HG03175 (cell line): ENCODE measurements around the gene RAB20.
A peak's percentile ranks its signal among the peaks of the same experiment; 100 is the strongest.
"Not testable (repeated sequence)": the region's sequence is repeated elsewhere in the genome, so short reads cannot be mapped to it uniquely, and the experiment has no call there.

Experiments used
- ATAC-seq: cut with Tn5 transposase; IDR thresholded peaks from one replicate; pipeline ENCODE4 v1.9.1; 2021; ENCODE audit warnings: mild to moderate bottlenecking, moderate library complexity; ENCODE audit not compliant: unreplicated experiment

RAB20 gene

DNA sequence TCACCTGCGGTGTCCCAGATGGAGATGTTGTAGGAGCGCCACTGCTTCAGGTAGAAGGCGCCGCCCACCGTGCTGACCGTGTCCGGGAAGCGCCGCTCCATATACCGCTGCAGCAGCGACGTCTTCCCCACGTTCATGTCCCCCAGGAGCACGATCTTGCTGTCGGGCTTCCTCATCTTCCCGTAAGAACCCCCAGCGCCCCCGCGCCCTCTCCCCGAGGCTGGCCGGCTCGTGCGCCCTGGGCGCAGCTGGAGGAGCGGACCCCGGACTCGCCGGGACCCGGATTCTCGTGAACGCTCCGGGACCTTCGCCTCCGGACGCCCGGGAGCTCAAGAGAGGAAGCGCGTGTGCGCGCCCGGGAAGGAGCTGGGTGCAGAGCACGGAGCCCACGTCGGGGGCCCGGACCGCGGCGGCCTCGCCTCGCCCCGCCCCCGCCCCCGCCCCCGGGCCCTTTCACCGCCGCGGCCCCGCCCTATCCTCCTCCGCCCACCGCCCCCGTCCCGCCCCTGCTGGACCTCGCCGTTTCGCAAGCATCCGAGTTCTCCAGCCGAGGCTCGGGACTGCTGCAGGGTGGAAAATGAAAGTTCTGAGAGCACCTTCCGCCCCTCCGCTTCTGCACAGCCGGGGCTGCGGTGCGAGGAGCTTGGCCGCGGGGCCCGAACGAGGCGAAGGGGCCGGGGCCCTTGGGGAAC, at the start of gene RAB20:
RAB20 (minus strand) TSS at position 379 of the 692 bp plus-strand sequence; CDS start at position 176, 203 bp downstream.
- ATAC-seq: peak; percentile 72

DNA sequence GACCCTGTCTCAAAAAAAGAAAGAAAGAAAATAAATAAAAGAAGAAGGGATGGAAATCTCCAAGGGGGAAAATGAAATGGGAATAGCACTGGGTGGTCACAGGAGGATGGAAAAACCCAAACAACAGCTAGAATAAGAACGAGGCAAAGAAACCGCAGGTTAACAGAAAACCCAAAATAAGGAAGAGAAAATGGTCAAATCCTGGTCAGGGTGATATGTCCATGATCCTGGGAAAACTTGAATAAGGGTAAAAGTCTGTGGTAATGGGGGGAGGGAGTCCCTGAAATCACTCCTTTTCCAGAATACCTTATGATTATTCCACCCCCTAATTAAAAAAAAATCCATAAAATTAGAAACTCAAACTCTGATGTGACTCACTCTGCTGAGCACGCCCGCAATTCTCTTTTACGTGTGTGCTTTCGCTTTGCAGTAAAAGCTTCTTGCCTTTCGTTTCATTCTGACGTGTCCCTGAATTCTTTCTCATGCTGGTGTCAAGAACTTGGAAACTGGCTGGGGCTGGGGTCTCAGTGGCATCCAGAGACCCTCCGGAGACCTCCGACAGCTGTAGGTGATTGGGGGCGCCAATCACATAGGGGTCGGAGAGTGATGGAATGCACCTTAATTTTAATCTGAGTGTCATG, 49.6 kb upstream of the RAB20 start:
- ATAC-seq: peak; percentile 50

DNA sequence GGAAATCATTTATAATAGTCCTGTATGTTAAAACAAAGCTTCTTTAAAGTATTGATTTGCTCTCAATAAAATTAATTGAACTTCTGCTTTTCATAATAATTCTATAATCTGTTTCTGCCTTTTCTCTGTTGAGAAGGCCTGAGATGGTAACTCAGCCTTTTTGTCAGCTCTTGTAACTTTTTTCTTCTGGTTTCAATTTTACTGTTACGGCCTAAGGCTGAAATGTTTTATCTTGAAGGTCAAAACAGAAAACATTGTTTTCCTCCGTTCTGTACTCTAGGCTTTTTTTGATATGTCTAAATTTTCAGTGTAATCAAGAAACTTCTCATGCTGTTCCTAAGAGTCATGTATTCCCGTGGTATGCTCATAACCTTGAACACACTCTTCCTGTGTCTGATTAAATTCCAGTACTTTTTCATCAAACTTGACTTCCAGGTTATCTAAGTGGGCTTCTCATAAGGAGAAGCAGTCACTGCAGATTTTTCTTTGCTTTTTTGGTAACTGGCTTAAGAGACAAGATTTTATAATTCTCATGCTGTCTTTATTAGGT, 46.2 kb upstream of the RAB20 start:
- no peak for ATAC-seq

DNA sequence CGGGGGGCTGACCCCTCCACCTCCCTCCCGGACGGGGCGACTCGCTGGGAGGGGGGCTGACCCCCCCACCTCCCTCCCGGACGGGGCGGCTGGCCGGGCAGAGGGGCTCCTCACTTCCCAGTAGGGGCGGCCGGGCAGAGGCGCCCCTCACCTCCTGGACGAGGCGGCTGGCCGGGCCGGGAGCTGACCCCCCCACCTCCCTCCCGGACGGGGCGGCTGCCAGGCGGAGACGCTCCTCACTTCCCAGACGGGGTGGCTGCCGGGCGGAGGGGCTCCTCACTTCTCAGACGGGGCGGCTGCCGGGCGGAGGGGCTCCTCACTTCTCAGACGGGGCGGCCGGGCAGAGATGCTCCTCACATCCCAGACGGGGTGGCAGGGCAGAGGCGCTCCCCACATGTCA, 44.8 kb upstream of the RAB20 start:
- ATAC-seq: not testable (repeated sequence)

DNA sequence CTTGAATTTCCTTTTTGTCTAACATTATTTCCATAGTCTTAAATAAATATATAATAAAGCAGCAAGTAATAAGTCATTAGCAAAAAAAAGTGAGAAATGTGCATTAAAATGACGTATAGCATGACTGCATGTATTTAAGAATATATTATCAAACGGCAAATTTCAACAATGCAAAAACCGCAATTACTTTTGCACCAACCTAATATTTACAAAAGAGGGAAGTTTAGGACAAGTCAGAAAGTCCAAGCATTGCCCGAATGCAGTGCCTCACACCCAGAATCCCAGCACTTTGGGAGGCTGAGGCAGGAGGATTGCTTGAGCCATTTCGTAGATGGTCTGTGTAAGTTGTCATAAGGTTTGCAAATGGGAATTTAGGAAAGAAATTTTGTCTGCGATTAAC, 43.6 kb upstream of the RAB20 start:
- ATAC-seq: no peak

GRCh38 chr13:110600980-110601379, 39.5 kb upstream of the RAB20 start:
- ATAC-seq: no peak

DNA sequence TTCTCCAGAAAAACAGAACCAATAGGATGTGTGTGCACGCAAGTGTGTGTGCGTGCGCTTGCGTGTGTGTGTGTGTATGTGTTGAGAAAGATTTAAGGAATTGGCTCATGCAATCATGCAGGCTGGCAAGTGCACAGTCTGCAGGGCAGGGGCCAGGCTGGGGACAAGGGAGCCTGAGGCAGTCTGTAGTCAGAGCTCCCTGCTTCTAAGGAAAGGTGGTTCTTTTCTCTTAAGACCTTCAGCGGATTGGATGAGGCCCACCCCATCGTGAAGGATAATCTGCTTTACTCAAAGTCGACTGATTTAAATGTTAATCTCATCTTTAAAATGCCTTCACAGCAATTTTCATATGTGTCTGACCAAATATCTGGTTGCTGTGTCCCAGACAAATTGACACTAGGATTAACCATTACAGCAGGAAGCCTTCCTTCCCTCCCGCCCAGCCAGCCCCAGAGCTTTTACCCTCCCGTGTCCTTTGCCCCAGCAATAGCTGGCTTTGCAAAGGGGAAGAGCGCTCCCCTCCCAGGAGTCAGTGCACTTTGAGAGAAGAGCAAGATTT, 38.8 kb upstream of the RAB20 start:
- no peak for ATAC-seq

DNA sequence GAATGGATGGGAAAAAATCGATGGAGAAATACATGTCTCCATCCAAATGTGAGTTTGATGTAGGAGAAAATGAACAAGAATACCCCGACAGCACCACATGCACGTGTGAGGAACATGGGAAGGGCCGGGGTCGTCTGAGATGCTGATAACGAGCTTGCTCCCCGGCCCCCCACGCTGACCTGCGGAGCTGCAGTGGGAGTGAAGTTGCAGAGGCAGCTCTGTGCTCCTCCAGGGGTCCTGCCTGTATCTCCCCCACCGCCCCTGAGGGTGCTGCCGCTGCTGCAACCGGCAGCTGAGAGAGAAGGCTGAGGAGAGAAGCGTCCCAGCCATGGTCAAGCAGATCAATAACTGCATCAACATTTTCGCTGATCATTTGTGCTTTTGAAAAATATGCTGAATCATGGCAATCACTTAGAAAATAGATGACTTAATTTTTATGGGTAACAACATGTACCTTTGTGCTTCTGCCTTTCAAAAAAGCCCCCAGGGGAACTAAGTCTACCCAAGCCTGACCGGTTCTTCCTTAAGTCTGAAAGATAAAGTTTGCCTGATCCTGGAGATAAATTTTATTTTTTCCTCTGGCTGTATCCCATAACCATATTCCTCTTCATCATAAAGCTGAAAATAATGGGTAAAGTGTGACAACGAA, 35.6 kb upstream of the RAB20 start:
- ATAC-seq: no peak

DNA sequence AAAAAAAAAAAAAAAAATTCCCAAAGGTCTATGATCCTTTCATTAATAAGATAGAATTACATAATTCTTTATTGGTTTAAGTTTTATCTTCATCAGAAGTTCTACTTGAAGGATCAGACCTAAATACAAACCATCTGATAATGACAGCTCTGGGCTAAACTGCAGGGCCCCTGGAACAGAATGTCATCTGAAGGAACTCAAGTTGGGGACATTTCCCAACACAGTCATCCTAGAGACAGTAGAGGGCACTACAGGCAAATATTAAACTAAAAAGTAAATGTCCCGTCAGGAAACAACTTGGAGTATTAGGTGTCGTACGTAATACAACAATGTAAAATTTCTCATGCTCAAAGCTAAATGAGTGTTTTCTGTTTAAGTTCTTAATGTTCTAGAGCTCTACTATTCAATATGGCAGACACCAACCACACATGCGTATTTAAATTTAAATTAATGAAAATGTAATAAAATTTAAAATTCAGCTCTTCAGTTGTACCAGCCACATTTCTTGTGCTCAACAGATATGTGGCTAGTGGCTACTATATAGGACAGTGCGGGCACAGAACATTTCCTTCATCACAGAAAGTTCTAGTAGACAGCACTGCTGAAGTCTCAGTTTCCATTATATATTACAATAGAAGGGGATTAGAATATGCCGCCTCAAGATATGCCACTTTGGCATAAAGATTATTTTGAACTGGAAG, 32.1 kb upstream of the RAB20 start:
- peak; percentile 88 for ATAC-seq

- no peak for ATAC-seq
Measured at GRCh38 chr13:110592665-110593064, 31.1 kb upstream of the RAB20 start.

DNA sequence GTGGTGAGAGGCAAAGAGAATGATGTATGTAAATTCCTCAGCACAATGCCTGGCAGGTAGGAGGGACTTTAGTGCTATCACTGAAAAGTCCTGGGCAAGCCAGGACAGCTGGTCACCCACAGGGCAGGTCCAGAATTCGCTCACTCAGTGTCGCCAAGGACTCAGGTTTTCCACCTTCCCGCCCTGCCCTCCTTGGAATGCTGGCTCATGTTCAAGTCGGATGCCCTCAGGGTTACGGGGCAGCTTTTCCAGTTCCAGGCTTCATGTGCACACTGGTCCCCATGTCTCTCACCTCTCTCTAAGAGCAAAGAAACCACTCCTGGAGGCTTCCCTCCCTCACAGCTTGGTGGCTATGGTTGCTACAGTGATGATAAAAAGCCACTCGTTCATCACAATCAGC, 29.1 kb upstream of the RAB20 start:
- no peak for ATAC-seq

GRCh38 chr13:110589793-110590390, 28.4 kb upstream of the RAB20 start:
- no peak for ATAC-seq

- no peak for ATAC-seq
Measured at GRCh38 chr13:110583178-110583865, 21.8 kb upstream of the RAB20 start.

- no peak for ATAC-seq
Measured at GRCh38 chr13:110582421-110582954, 21.0 kb upstream of the RAB20 start.

GRCh38 chr13:110581506-110582185, 20.1 kb upstream of the RAB20 start:
- ATAC-seq: no peak

DNA sequence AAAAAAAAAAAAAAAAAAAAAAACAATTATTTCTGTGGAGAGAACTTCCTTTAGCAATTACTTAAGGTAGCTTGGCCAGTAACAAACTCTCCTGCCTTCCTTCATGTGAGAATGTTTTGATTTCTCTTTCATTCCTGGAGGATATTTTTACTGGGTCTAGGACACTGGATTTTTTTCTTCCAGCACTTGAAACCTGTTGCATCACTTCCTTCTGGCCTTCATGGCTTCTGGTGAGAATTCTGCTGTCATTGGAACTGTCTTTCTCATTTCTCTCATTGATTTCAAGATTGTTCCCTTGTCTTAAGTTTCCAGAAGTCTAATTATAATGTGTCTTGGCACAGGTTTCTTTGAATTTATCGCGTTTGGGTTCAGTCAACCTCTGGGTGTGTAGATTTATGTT, 19.3 kb upstream of the RAB20 start:
- no peak for ATAC-seq

GRCh38 chr13:110578363-110578762, 16.8 kb upstream of the RAB20 start:
- no peak for ATAC-seq

GRCh38 chr13:110576736-110577476, 15.4 kb upstream of the RAB20 start:
- ATAC-seq: no peak

DNA sequence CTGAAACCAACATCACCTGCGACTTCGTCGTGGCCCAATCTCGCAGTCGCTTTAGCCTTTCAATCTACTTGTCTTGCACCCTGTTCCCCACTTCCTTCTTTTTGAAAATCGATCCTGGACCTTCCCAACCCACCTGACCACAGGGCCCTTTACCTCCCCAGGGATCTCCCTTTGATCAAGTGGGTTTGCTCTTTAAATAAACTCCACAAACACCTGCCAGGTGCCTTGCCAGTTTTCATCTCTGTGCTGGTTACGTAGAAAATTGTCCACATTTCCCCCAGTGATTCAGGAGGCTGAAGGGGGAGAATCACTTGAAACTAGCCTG, 14.5 kb upstream of the RAB20 start:
- no peak for ATAC-seq
